ENCODE measurements around the gene HMG20A. TPM values are rescaled to one million over a fixed set of nuclear protein-coding genes. Genes with fewer than 3 reads are reported as not detected.

Gene HMG20A
- total RNA-seq, 1 experiment from 2014 or later: 54.0 TPM

DNA sequence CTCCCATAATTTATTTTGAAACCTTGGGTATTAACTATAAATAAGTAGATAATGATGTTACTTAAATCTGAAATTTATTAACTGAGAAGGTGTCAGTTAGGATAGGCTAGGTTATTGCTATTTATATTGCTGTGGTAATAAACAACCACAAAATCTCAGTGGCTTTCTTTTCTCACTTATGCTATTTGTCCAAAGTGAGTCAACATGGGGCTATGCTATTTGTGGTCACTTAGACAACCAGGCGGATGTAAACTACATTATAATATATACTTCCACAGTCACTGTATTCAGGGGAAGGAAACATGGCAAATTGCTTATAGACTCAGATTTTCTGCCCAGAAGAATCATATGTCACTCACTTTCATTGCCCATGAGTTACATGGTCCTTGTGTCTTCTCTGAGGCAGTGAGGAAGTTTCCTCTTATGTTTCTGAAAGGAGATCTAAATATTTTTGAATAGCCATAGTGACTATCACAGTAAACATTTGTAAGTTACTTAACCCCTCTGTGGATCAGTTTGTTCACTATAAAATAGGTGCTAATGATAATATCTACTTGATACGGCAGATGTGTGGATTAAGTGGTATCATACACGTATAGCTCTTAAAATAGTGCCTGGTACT lies 19.8 kb downstream of the HMG20A start:
- Histone ChIP-seq H3K4me3 (ENCODE audit: low read depth in 2 of 2, low read length in 2 of 2) (no peak overlapping the region), H3K27ac (ENCODE audit: low read length) (no peak overlapping the region), H3K27me3 (ENCODE audit: control insufficient read depth, insufficient read depth, low read length) (no peaks in the 10 kb centered on the region), H3K4me1 (ENCODE audit: control insufficient read depth, insufficient read depth, low read length) (peaks cover 19% of the 10 kb centered on the region; the same call in 1 of the 2 replicates), H3K36me3 (ENCODE audit: control insufficient read depth, insufficient read depth, low read length) (no peaks in the 10 kb centered on the region), H3K9me3 (ENCODE audit: control insufficient read depth, insufficient read depth, low read depth, low read length) (no peaks in the 10 kb centered on the region)
- TF ChIP-seq CTCF (IDR thresholded peaks at IDR 0.05): no peak
- no peak for TF ChIP-seq TCF7L2 (IDR thresholded peaks at IDR 0.05; ENCODE audit: low read depth, low read length)
- TF ChIP-seq POLR2AphosphoS5 (IDR thresholded peaks at IDR 0.05; ENCODE audit: low read depth, low read length): no peak
- TF ChIP-seq SIN3A (IDR thresholded peaks at IDR 0.05; ENCODE audit: borderline replicate concordance, insufficient read depth, low read depth, low read length): no peak
- no peak for TF ChIP-seq REST (IDR thresholded peaks at IDR 0.05; ENCODE audit: insufficient read depth in 1 of 2, low read depth in 2 of 2, low read length in 1 of 2)
- intact Hi-C loops (cut with micrococcal nuclease; ENCODE audit: unreplicated experiment): no loop called here
- CTCF ChIA-PET: no interaction called here
- ATAC-seq: peak; percentile 89
- POLR2A ChIA-PET: interaction anchor here (0.6 kb wide), 1 partner anchor 11 kb away, joined by 3 read pairs; no protein-coding TSS in a partner anchor
- in situ Hi-C loops (cut with HindIII; ENCODE audit: low pct_unique_long_range_greater_than_20kb, low sequenced_read_pairs): no loop called here
- no peak for DNase-seq (ENCODE audit: low read depth, low spot score)
- no TSS peak for BruUV-seq (replicated peaks)

DNA sequence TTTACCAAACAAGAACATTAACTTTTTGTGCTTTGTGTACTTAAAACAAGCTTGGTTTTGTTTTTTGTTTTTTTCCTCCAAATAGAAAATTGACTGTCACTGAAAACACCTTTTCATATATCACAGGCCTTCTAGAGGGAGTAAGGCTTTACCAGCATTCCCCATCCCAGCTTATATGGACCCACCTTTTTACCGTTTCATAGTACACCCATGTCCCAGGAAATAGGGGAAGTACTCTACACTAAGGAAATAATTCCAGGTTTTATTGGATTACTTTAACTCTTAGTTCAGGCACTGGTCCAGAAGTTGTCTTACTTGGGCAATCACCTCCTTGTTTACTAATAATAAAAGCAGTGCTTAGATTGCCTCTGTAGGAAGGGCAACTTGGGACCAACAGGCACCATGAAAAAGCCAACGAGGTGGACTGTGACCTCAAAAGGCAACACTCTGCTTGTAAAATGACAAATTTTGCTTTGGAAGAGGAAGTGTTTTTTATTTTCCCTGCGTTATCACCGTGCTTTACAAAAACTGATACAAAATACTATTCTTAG lies 26.2 kb downstream of the HMG20A start:
- no peaks in the 10 kb centered on the region for H3K36me3 ChIP-seq (ENCODE audit: control insufficient read depth, insufficient read depth, low read length)
- TF ChIP-seq REST (IDR thresholded peaks at IDR 0.05; ENCODE audit: insufficient read depth in 1 of 2, low read depth in 2 of 2, low read length in 1 of 2) (no peak), TCF7L2 (IDR thresholded peaks at IDR 0.05; ENCODE audit: low read depth, low read length) (no peak), POLR2AphosphoS5 (IDR thresholded peaks at IDR 0.05; ENCODE audit: low read depth, low read length) (no peak), SIN3A (IDR thresholded peaks at IDR 0.05; ENCODE audit: borderline replicate concordance, insufficient read depth, low read depth, low read length) (no peak)
- no peak for DNase-seq (ENCODE audit: low read depth, low spot score)
- no peak for ATAC-seq
- POLR2A ChIA-PET: no interaction called here
- no TSS peak for BruUV-seq (replicated peaks)
- no peak overlapping the region for H3K4me3 ChIP-seq (ENCODE audit: low read depth in 2 of 2, low read length in 2 of 2)
- H3K27me3 ChIP-seq (ENCODE audit: control insufficient read depth, insufficient read depth, low read length): no peaks in the 10 kb centered on the region
- CTCF ChIA-PET: interaction anchor here (0.7 kb wide), 1 partner anchor 28 kb away, joined by 3 read pairs; no protein-coding TSS in a partner anchor
- H3K9me3 ChIP-seq (ENCODE audit: control insufficient read depth, insufficient read depth, low read depth, low read length): no peaks in the 10 kb centered on the region
- 0 out of 2 replicates have a peak overlapping the region, but pooled peaks have one; percentile 4 for H3K27ac ChIP-seq (ENCODE audit: low read length)
- intact Hi-C loops (cut with micrococcal nuclease; ENCODE audit: unreplicated experiment): no loop called here
- in situ Hi-C loops (cut with HindIII; ENCODE audit: low pct_unique_long_range_greater_than_20kb, low sequenced_read_pairs): no loop called here
- peaks cover 4% of the 10 kb centered on the region; the same call in 1 of the 2 replicates for H3K4me1 ChIP-seq (ENCODE audit: control insufficient read depth, insufficient read depth, low read length)

All from Panc1 (cell line).